OCI-M1 (cell line): ENCODE results near the gene GIGYF1.

ENCODE experiments used
- DNase-seq: peaks from one replicate; lab custom pipeline; 2025; lab: John Stamatoyannopoulos, UW

Gene GIGYF1

GRCh38 chr7:100684534-100685042 is 9.5 kb downstream of the GIGYF1 start:
- no peak for DNase-seq

- no peak for DNase-seq
Observed at GRCh38 chr7:100683659-100684533, 10.2 kb downstream of the GIGYF1 start.

DNA sequence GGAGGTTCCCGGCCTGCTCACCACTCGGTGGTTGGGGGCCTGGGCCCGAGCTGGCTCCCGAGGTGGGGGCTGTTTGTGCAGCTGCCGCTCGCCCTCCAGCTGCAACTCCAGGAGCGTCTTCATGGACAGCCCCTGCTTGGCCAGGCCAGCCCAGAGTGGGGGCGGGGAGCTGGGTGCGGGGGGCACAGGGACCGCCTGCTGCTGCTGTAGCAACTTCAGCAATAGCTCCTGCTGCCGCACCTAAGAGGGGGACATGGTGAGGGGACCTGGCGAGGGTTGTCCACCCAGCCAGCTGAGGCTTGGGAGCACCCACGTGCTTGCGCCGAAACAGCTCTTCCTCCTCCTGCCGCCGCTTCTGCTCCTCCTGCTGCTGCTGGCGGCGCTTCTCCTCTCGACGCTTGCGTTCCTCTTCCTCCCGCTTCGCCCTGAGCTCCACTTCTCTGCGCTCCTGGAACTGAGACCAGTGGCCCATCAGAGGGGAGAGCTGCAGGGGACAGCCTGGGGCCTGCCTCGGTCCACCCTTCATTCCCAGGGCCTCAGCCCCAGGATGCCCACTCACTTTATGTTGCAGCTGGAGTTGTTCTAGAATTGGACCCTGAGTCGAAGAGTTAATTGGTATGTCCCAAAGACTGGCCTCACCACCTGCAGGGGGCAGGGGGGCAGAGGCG is 10.9 kb downstream of the GIGYF1 start:
- DNase-seq = no peak

GRCh38 chr7:100682228-100682741 is 11.8 kb downstream of the GIGYF1 start:
- DNase-seq = no peak

- DNase-seq = no peak
Observed at GRCh38 chr7:100681491-100682227, 12.4 kb downstream of the GIGYF1 start.

DNA sequence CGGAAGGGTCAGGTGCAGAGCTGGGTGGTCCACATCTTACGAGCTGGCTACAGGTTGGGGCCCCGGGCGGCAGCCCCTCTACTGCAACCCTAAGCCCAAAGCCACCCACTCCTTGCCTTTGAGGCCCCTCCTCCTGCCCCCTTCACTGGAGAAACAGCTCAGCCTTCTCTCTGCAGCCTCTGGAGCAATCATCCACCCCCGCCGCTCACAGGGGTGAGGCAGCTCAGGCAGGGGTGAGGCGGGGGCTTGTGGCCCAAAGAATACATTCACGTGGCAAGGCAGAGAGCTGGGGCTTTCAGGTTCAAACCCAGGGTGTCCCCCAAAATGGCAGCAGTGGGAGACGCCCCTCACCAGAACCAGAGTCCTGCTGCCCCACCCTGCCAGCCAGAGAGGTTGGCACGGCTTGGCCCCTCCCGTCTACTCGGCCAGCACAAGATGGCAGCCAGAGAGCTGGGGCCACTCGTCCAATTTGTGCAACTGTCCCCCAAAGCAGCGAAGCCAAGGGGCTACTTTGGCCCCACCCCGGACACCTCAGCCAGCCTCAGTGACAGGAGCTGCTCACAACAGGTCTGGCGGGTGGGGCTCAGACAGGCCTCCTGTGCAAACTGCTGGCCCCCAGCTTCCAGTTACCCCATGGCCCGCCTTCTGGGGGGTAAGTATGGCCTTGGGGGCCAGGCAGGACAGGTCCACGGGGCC is 13.3 kb downstream of the GIGYF1 start:
- peak; percentile 49 for DNase-seq

DNA sequence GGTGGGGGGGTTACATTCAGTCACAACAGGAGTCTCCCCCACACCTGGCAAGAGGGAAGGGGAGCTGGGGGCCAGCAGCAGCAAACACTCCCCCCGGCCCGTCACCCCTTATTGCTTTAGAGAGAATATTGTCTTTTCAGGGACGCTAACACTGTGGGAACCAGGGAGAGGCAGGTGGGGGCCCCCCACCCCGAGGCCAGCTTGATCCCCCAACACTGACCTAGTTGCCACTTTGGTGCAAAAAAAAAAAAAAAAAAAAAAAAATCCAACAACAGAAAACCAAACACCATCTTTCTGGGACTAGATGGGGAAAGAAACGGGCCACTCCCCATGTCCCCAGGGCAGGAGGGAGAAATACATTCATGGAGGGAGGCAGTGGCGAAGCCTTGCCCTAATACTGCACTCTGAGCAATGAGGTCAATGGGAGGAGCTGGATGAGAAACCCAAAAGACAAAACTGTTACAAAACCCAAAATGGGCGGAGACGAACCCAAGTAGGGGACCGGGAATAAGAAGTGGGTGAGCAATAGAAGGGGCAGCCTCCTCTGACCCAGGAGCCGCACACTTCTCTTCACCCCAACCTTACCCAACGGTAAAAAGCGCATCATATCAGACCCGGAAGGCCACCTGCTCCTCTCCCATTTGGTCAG is 14.0 kb downstream of the GIGYF1 start:
- peak; percentile 49 for DNase-seq

GRCh38 chr7:100679129-100679926 is 14.7 kb downstream of the GIGYF1 start:
- no peak for DNase-seq

GRCh38 chr7:100678291-100678984 is 15.6 kb downstream of the GIGYF1 start:
- no peak for DNase-seq

- no peak for DNase-seq
Observed at GRCh38 chr7:100677308-100678267, 16.5 kb downstream of the GIGYF1 start.

DNA sequence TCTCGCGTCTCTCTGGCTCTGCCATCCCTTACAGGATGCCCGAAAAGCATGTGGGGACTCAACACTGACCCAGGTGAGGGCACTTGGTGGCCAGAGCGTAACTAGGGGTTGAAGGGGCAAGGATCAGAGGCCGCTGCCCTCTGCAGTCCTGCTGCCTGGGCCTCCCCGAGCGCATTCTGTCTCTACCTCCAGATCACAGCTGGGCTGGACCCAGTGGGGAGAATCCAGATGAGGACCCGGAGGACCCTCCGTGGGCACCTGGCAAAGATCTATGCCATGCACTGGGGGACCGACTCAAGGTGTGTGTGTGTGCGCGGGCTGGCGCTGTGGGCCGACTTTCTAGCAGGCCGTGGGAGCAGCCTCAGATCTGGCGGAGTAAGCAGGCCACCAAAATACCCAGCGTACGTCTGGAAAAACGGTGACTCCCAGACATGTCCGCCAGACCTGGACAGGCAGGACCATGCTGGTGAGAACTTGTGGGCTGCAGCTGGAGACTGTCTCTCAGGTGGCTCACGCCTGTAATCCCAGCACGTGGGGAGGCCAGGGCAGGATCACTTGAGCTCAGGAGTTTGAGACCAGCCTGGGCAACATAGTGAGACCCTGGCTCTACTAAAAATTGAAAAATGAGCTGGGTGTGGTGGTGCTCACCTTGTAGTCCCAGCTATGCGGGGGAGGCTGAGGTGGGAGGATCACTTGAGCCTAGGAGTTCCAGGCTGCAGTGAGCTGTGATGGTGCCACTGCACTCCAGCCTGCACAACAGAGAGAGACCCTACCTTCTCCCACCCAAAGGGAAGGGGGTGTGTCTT is 17.3 kb downstream of the GIGYF1 start:
- DNase-seq = no peak

- peak; percentile 84 for DNase-seq
Observed at GRCh38 chr7:100675581-100676350, 18.3 kb downstream of the GIGYF1 start.

- peak; percentile 62 for DNase-seq
Observed at GRCh38 chr7:100675105-100675451, 19.0 kb downstream of the GIGYF1 start.

DNA sequence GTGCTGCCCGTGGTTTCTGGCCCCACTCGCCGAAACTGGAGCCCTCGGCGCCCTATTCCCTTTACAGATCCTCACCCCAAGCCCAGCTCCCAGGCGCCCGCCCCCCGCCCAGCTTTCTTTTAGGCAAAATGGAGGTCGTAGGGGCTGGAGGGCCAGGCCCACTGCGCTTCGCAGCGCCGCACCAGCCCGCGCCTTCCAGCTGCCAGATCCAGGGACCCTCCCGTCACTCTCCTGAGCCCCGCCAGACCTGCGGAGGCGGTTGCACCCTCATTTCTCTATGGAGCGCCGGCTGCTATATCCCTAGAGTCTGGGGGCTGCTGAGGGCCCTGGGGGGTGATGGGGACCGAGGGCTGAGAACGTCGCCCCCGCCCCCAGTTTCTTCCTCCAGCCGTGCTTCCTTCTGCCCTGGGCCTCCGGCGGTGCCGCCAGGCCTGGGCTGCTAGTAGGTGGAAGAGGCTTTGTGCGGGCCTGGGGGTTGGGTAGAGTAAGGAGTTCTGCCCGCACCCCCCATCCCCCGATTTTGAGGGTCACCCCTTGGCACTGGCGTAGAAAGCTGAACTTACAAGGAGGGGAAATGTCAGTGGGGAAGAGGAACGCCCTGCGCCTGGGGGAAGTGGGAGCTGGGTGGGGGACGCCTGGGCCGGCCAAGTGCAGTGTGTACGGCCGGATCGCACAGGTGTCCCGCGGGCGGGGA is 19.5 kb downstream of the GIGYF1 start:
- peak; percentile 72 for DNase-seq

- peak; percentile 81 for DNase-seq
Observed at GRCh38 chr7:100673942-100674410, 20.1 kb downstream of the GIGYF1 start.

- peak; percentile 100 for DNase-seq
Observed at GRCh38 chr7:100673302-100673941, 20.6 kb downstream of the GIGYF1 start, which contains the start of gene GNB2. Gene GNB2, plus strand, starts transcription at chr7:100673740. Its CDS starts 2,526 bp downstream, at chr7:100676266.
